ENCODE measurements around the gene LRMDA. TPM values are rescaled to one million over a fixed set of nuclear protein-coding genes. Genes with fewer than 3 reads are reported as not detected.

The LRMDA gene
- total and polyA plus RNA-seq, 2 of the 8 experiments (the other 6 are each of a cell fraction or from before 2014, with no cell fraction given) = 0.86 to 2.8 TPM

GRCh38 chr10:75440271-75440793 lies 8.9 kb downstream of the LRMDA start (continued):
- TF ChIP-seq BRCA1 (IDR thresholded peaks at IDR 0.05; ENCODE audit: low read depth, low read length) = no peak
- TF ChIP-seq ZNF274 (IDR thresholded peaks at IDR 0.05; ENCODE audit: borderline replicate concordance, extremely low read depth, low read length) = no peak
- TF ChIP-seq JUN (IDR thresholded peaks at IDR 0.05; ENCODE audit: low read depth, low read length) = no peak
- no peak for TF ChIP-seq CBX5 (IDR thresholded peaks at IDR 0.05; ENCODE audit: low read depth, low read length)
- no peak for TF ChIP-seq E2F6 (IDR thresholded peaks at IDR 0.05)
- TF ChIP-seq TEAD4 (IDR thresholded peaks at IDR 0.05; ENCODE audit: low read depth, low read length) = no peak
- no peak for TF ChIP-seq GTF2F1 (IDR thresholded peaks at IDR 0.05; ENCODE audit: borderline replicate concordance, low read depth, low read length)
